H1 (cell line): ENCODE results near the gene NKD2. TPM values are rescaled to one million over a fixed set of nuclear protein-coding genes. Genes with fewer than 3 reads are reported as not detected.

Experiments
- CTCF ChIA-PET: fragments of 300-600 bp; sonication (Branson Sonifier 250); formaldehyde crosslinking; loops from one replicate; lab custom pipeline; 2021; ENCODE audit not compliant: partially characterized antibody; lab: Charles Lee
- POLR2A ChIA-PET: fragments of 300-600 bp; sonication (Branson Sonifier 250); formaldehyde crosslinking; loops from one replicate; lab custom pipeline; 2021; ENCODE audit warnings: inconsistent platforms; ENCODE audit not compliant: partially characterized antibody; lab: Charles Lee
- DNase-seq, 2 experiments: peaks; one replicate each; pipeline versions ENCODE4 v3.0.0 to v3.0.0-alpha.2; 2010 to 2022; ENCODE audit warnings: low spot score in 2 of 2, low read depth in 1 of 2, mixed read lengths in 1 of 2
- FAIRE-seq: peaks from 2 replicates; lab custom pipeline; 2011; peaks lifted over from hg19 to GRCh38; lab: Jason Lieb, UNC
- H2AFZ ChIP-seq: 2 replicates; pipeline ENCODE4 v1.8.1; 2012; ENCODE audit warnings: low read length, inconsistent platforms
- H2AK5ac ChIP-seq: 2 replicates; pipeline ENCODE4 v1.6.1; 2013; ENCODE audit warnings: low read depth, low read length
- H2BK120ac ChIP-seq: replicated peaks from 2 replicates; pipeline ENCODE3; 2013; ENCODE audit warnings: low read depth, low read length, inconsistent platforms
- H2BK12ac ChIP-seq: 2 replicates; pipeline ENCODE4 v1.6.1; 2013; ENCODE audit warnings: low read depth, low read length
- H2BK15ac ChIP-seq: 2 replicates; pipeline ENCODE4 v1.6.1; 2013; ENCODE audit warnings: low read length
- H2BK20ac ChIP-seq: 2 replicates; pipeline ENCODE4 v1.6.1; 2013; ENCODE audit warnings: low read length
- H2BK5ac ChIP-seq: 2 replicates; pipeline ENCODE4 v1.6.1; 2013; ENCODE audit warnings: low read depth, low read length
- H3K14ac ChIP-seq: 2 replicates; pipeline ENCODE4 v1.6.1; 2013; ENCODE audit warnings: inconsistent platforms; ENCODE audit not compliant: insufficient read length
- H3K18ac ChIP-seq: 2 replicates; pipeline ENCODE4 v1.6.1; 2013; ENCODE audit warnings: low read length; ENCODE audit errors: extremely low read depth
- H3K23ac ChIP-seq: 2 replicates; pipeline ENCODE4 v1.6.1; 2013; ENCODE audit warnings: inconsistent platforms; ENCODE audit not compliant: insufficient read length
- H3K23me2 ChIP-seq: 2 replicates; pipeline ENCODE4 v1.6.1; 2013; ENCODE audit warnings: low read depth, low read length
- H3K27ac ChIP-seq: 2 replicates; pipeline ENCODE4 v1.6.1; 2011; ENCODE audit warnings: low read depth, low read length, inconsistent platforms
- H3K27me3 ChIP-seq, 4 experiments: replicated peaks in 1 of 4; 1 replicate in 1 of 4; 2 replicates in 3 of 4; pipeline versions ENCODE4 v1.6.1 to v1.8.1; 2011 to 2013; ENCODE audit warnings: low read length in 3 of 4, mild to moderate bottlenecking in 3 of 4, inconsistent platforms in 2 of 4, mixed read lengths in 2 of 4, moderate library complexity in 1 of 4; ENCODE audit not compliant: control insufficient read depth in 3 of 4, insufficient read depth in 3 of 4; ENCODE audit errors: extremely low read depth in 1 of 4
- H3K36me3 ChIP-seq, 4 experiments: 2 replicates each; pipeline versions ENCODE4 v1.6.1 to v1.8.1; 2011 to 2013; ENCODE audit warnings: mild to moderate bottlenecking in 4 of 4, low read length in 3 of 4, moderate library complexity in 2 of 4, control low read depth in 1 of 4, inconsistent platforms in 1 of 4; ENCODE audit not compliant: insufficient read depth in 4 of 4, control insufficient read depth in 2 of 4
- H3K4ac ChIP-seq: replicated peaks from 2 replicates; pipeline ENCODE3; 2013; ENCODE audit warnings: low read length, low read depth, mixed read lengths, inconsistent platforms; ENCODE audit not compliant: insufficient read length
- H3K4me1 ChIP-seq, 4 experiments: replicated peaks in 1 of 4; 1 replicate in 1 of 4; 2 replicates in 3 of 4; pipeline versions ENCODE4 v1.6.1 to v1.8.1; 2011 to 2013; ENCODE audit warnings: low read length in 3 of 4, inconsistent platforms in 2 of 4, mixed read lengths in 1 of 4; ENCODE audit not compliant: insufficient read depth in 4 of 4, control insufficient read depth in 3 of 4
- H3K4me2 ChIP-seq, 2 experiments: 2 replicates each; pipeline versions ENCODE4 v1.6.1 to v1.8.1; 2011 to 2013; ENCODE audit warnings: low read depth in 2 of 2, low read length in 2 of 2, control low read depth in 1 of 2, inconsistent platforms in 1 of 2, mild to moderate bottlenecking in 1 of 2; ENCODE audit not compliant: insufficient read depth in 1 of 2
- H3K4me3 ChIP-seq, 4 experiments: fragments of 200-600, 300-600 bp in 1 of 4; sonication (generic), shearing (Covaris generic), sonication (Bioruptor Twin) in 1 of 4; 2 replicates each; pipeline versions ENCODE4 v1.5.1 to v1.8.1; 2011 to 2016; ENCODE audit warnings: low read length in 4 of 4, low read depth in 3 of 4, control low read depth in 2 of 4, inconsistent platforms in 2 of 4, mild to moderate bottlenecking in 2 of 4, mixed read lengths in 1 of 4, moderate library complexity in 1 of 4; ENCODE audit not compliant: insufficient read depth in 2 of 4; ENCODE audit errors: extremely low read depth in 1 of 4
- H3K56ac ChIP-seq: replicated peaks from 2 replicates; pipeline ENCODE3; 2013; ENCODE audit warnings: low read depth, mild to moderate bottlenecking, mixed read lengths, low read length, inconsistent platforms; ENCODE audit not compliant: insufficient read length
- H3K79me1 ChIP-seq: 2 replicates; pipeline ENCODE4 v1.6.1; 2013; ENCODE audit warnings: low read depth, low read length, control low read depth
- H3K79me2 ChIP-seq, 2 experiments: 2 replicates each; pipeline versions ENCODE4 v1.6.1 to v1.8.1; 2012 to 2013; ENCODE audit warnings: low read length in 2 of 2, mild to moderate bottlenecking in 2 of 2, inconsistent platforms in 1 of 2; ENCODE audit not compliant: insufficient read depth in 2 of 2, control insufficient read depth in 1 of 2
- H3K9ac ChIP-seq, 4 experiments: replicated peaks in 1 of 4; 1 replicate in 1 of 4; 2 replicates in 3 of 4; pipeline versions ENCODE4 v1.6.1 to v1.8.1; 2011 to 2013; ENCODE audit warnings: low read depth in 3 of 4, low read length in 3 of 4, control low read depth in 2 of 4, mild to moderate bottlenecking in 2 of 4, moderate library complexity in 2 of 4, inconsistent platforms in 1 of 4; ENCODE audit errors: extremely low read depth in 1 of 4
- H3K9me3 ChIP-seq, 2 experiments: 2 replicates each; pipeline versions ENCODE4 v1.6.1 to v1.8.1; 2012 to 2013; ENCODE audit warnings: mild to moderate bottlenecking in 2 of 2, moderate library complexity in 2 of 2, control low read depth in 1 of 2, inconsistent platforms in 1 of 2, low read depth in 1 of 2, low read length in 1 of 2, mixed read lengths in 1 of 2; ENCODE audit not compliant: insufficient read depth in 2 of 2
- H4K20me1 ChIP-seq, 2 experiments: replicated peaks in 1 of 2; 2 replicates each; pipeline versions ENCODE3 to v1.8.1; 2011 to 2013; ENCODE audit warnings: inconsistent platforms in 2 of 2, low read length in 2 of 2, mild to moderate bottlenecking in 1 of 2; ENCODE audit not compliant: insufficient read depth in 2 of 2, control insufficient read depth in 1 of 2
- H4K5ac ChIP-seq: 2 replicates; pipeline ENCODE4 v1.6.1; 2013; ENCODE audit warnings: low read length, low read depth, mixed read lengths, inconsistent platforms; ENCODE audit not compliant: insufficient read length
- H4K8ac ChIP-seq: 2 replicates; pipeline ENCODE4 v1.8.0; 2013; ENCODE audit warnings: mild to moderate bottlenecking, moderate library complexity, low read length, inconsistent platforms; ENCODE audit not compliant: insufficient read depth; ENCODE audit errors: extremely low read depth
- H4K91ac ChIP-seq: replicated peaks from 2 replicates; pipeline ENCODE3; 2013; ENCODE audit warnings: low read length, mixed read lengths, inconsistent platforms; ENCODE audit not compliant: insufficient read length
- CHD1 ChIP-seq: IDR thresholded peaks from 2 replicates; pipeline ENCODE4 v1.6.1; 2012; ENCODE audit warnings: low read depth, low read length, improper control_type of control experiment
- E2F6 ChIP-seq: IDR thresholded peaks from 2 replicates; pipeline ENCODE4 v1.6.1; 2012; ENCODE audit warnings: inconsistent platforms
- MAX ChIP-seq: IDR thresholded peaks from 2 replicates; pipeline ENCODE4 v1.6.1; 2012; ENCODE audit warnings: inconsistent platforms
- NANOG ChIP-seq: IDR thresholded peaks from 2 replicates; pipeline ENCODE4 v1.6.1; 2011; ENCODE audit warnings: low read length, low read depth, mild to moderate bottlenecking, inconsistent platforms; ENCODE audit not compliant: insufficient read depth, poor library complexity, severe bottlenecking
- NRF1 ChIP-seq: IDR thresholded peaks from 2 replicates; pipeline ENCODE4 v1.6.1; 2011; ENCODE audit warnings: mild to moderate bottlenecking, low read depth, low read length, improper control_type of control experiment
- PHF8 ChIP-seq: fragments of 200-600 bp; sonication (generic); conservative IDR thresholded peaks from 2 replicates; pipeline ENCODE4 v1.7.1; 2012; ENCODE audit warnings: low read depth, mild to moderate bottlenecking, inconsistent platforms, low read length, moderate library complexity
- POU5F1 ChIP-seq: IDR thresholded peaks from 2 replicates; pipeline ENCODE4 v1.6.1; 2011; ENCODE audit warnings: low read depth, mild to moderate bottlenecking, low read length, moderate library complexity
- RFX5 ChIP-seq: IDR thresholded peaks from 2 replicates; pipeline ENCODE4 v1.6.1; 2011; ENCODE audit warnings: low read depth, low read length, improper control_type of control experiment, borderline replicate concordance
- SIN3A ChIP-seq, 2 experiments: IDR thresholded peaks in 1 of 2; conservative IDR thresholded peaks in 1 of 2; 2 replicates each; pipeline ENCODE4 v1.6.1; 2011 to 2012; ENCODE audit warnings: low read length in 2 of 2, improper control_type of control experiment in 1 of 2, low read depth in 1 of 2, mild to moderate bottlenecking in 1 of 2
- TBP ChIP-seq: IDR thresholded peaks from 2 replicates; pipeline ENCODE4 v1.6.1; 2011; ENCODE audit warnings: low read depth, low read length, improper control_type of control experiment
- ZNF274 ChIP-seq: IDR thresholded peaks from 2 replicates; pipeline ENCODE4 v1.7.0; 2012; ENCODE audit warnings: low read length, borderline replicate concordance; ENCODE audit errors: extremely low read depth
- WGBS, 2 experiments: shearing (Covaris generic) in 1 of 2; methylation state at CpG; one replicate each; pipeline versions ENCODE4 v1.1.6 to v1.1.7; 2013 to 2015; ENCODE audit warnings: low lambda C conversion rate in 2 of 2, mixed read lengths in 2 of 2, inconsistent platforms in 1 of 2, low coverage in 1 of 2, missing lambda C conversion rate in 1 of 2; ENCODE audit not compliant: insufficient replicate concordance in 2 of 2, insufficient coverage in 1 of 2, insufficient read length in 1 of 2; ENCODE audit errors: extremely low coverage in 1 of 2, missing lambda C conversion rate in 1 of 2; 5-methylcytosine and 5-hydroxymethylcytosine counted together
- polyA plus RNA-seq, 7 experiments: library from polyadenylated mRNA; depleted of rRNA in 3 of 7; stranded (reverse) in 5 of 7; unstranded in 2 of 7; fragments of >200 nt in 5 of 7; fragments of 200-250 nt in 2 of 7; gene quantifications; 1 replicate in 5 of 7; 2 replicates in 1 of 7; 4 replicates in 1 of 7; pipeline versions ENCODE4 v1.2.1 to v1.2.3, GENCODE V29; 2011 to 2013; ENCODE audit warnings: missing spikeins in 2 of 7, mixed read lengths in 2 of 7
- total RNA-seq: library from RNA; stranded (reverse); fragmentation: NEBNext Ultra II Directional; extraction: Animal tissue kit (Norgen Biotek cat#: 25700); gene quantifications from 2 replicates; pipeline ENCODE4 v1.2.1, GENCODE V29; 2021

NKD2 gene
- total and polyA plus RNA-seq, 2 of the 8 experiments (the other 6 are each of a cell fraction or from before 2014, with no cell fraction given) = 5.5 to 7.9 TPM

GRCh38 chr5:1056611-1057484 lies 48.2 kb downstream of the NKD2 start:
- FAIRE-seq (no peak), DNase-seq (no peak)
- no peak overlapping the region for H2AFZ ChIP-seq
- no peak overlapping the region for H3K56ac ChIP-seq
- no peaks in the 10 kb centered on the region for H3K4me1 ChIP-seq
- H3K23me2 ChIP-seq = no peaks in the 10 kb centered on the region
- no peak overlapping the region for H3K9ac ChIP-seq
- H3K14ac ChIP-seq = no peak overlapping the region
- no peak overlapping the region for H2AK5ac ChIP-seq
- H3K27ac ChIP-seq = no peak overlapping the region; the same call in 1 of the 2 replicates
- no peak overlapping the region for H3K23ac ChIP-seq
- H3K4ac ChIP-seq = no peak overlapping the region
- H4K91ac ChIP-seq = no peak overlapping the region
- no peak overlapping the region for H2BK120ac ChIP-seq
- peaks cover 4 to 37% (median 15%) of the 10 kb centered on the region in 4 experiments for H3K36me3 ChIP-seq
- no peak overlapping the region for H3K4me2 ChIP-seq
- H2BK20ac ChIP-seq = no peak overlapping the region
- 92% methylated on average over 26 of the region's 27 CpGs; no CpG with 5 or more reads in 1 of the 2 experiments for WGBS, 2 experiments
- no peak overlapping the region for H3K18ac ChIP-seq
- no peak overlapping the region for H3K4me3 ChIP-seq
- no peaks in the 10 kb centered on the region for H3K79me2 ChIP-seq
- CTCF ChIA-PET = interaction anchor here (1.2 kb wide), 2 partner anchors 39 to 112 kb away, joined by 3 read pairs; no protein-coding TSS in a partner anchor
- H3K9me3 ChIP-seq = no peaks in the 10 kb centered on the region
- H4K8ac ChIP-seq = no peak overlapping the region
- no peaks in the 10 kb centered on the region; the same call in 1 of the 2 replicates for H3K79me1 ChIP-seq
- TF ChIP-seq E2F6 = no peak
- TF ChIP-seq NRF1 = no peak
- TF ChIP-seq POU5F1 = no peak
- TF ChIP-seq MAX = no peak
- no peak for TF ChIP-seq CHD1
- TF ChIP-seq RFX5 = no peak
- TF ChIP-seq SIN3A (conservative IDR thresholded peaks at IDR 0.05 in 1 of 2, IDR thresholded peaks at IDR 0.05 in 1 of 2; ENCODE audit: low read depth in 1 of 2, low read length in 2 of 2) = no peak
- TF ChIP-seq ZNF274 = no peak
- no peak for TF ChIP-seq PHF8
- TF ChIP-seq TBP = no peak
- no peak for TF ChIP-seq NANOG
- no peak overlapping the region for H2BK12ac ChIP-seq
- peaks cover 8 to 15% of the 10 kb centered on the region in 2 experiments for H4K20me1 ChIP-seq
- no peak overlapping the region for H2BK15ac ChIP-seq
- H2BK5ac ChIP-seq = no peak overlapping the region
- no peaks in the 10 kb centered on the region for H3K27me3 ChIP-seq
- H4K5ac ChIP-seq = no peak overlapping the region
- POLR2A ChIA-PET = interaction anchor here (1.3 kb wide), 1 partner anchor 195 kb away, joined by 3 read pairs; no protein-coding TSS in a partner anchor
